ENCODE measurements around the gene NEK8.
"Not testable (repeated sequence)": the region's sequence is repeated elsewhere in the genome, so short reads cannot be mapped to it uniquely, and the experiment has no call there.

The NEK8 gene

GRCh38 chr17:28710861-28711722, 17.5 kb upstream of the NEK8 start:
- peak; percentile 77 to 88 (median 85) for DNase-seq

- DNase-seq: peak in 2 of 5 donors; percentile 28 to 36
Observed at GRCh38 chr17:28711723-28712031, 16.9 kb upstream of the NEK8 start, which contains the start of gene PROCA1. Gene PROCA1 (minus strand): TSS chr17:28711888. CDS start chr17:28711660, 228 bp downstream.

- DNase-seq: peak; percentile 43 to 73 (median 55)
Observed at GRCh38 chr17:28712032-28712704, 16.4 kb upstream of the NEK8 start.

- no peak for DNase-seq
Observed at GRCh38 chr17:28712705-28713415, 15.7 kb upstream of the NEK8 start.

GRCh38 chr17:28714281-28714680, 14.3 kb upstream of the NEK8 start:
- DNase-seq: no peak

GRCh38 chr17:28715217-28715616, 13.4 kb upstream of the NEK8 start:
- no peak for DNase-seq

GRCh38 chr17:28716740-28717577, 11.6 kb upstream of the NEK8 start:
- peak in 1 of 5 donors; percentile 15 for DNase-seq

- peak in 1 of 5 donors; percentile 31 for DNase-seq
Observed at GRCh38 chr17:28717578-28718332, 10.8 kb upstream of the NEK8 start, which contains the start of gene RAB34. Gene RAB34 (minus strand): TSS chr17:28717868. CDS start chr17:28717266, 602 bp downstream.

GRCh38 chr17:28718333-28719020, 10.1 kb upstream of the NEK8 start:
- DNase-seq: no peak

GRCh38 chr17:28719021-28719433, 9.6 kb upstream of the NEK8 start:
- no peak for DNase-seq

- DNase-seq: peak in 1 of 5 donors; percentile 41
Observed at GRCh38 chr17:28720247-28720996, 8.2 kb upstream of the NEK8 start.

GRCh38 chr17:28720997-28721329, 7.6 kb upstream of the NEK8 start:
- DNase-seq: not testable (repeated sequence)

- no peak for DNase-seq
Observed at GRCh38 chr17:28722417-28723158, 6.0 kb upstream of the NEK8 start.

- no peak for DNase-seq
Observed at GRCh38 chr17:28723159-28723835, 5.3 kb upstream of the NEK8 start.

GRCh38 chr17:28723836-28724499, 4.6 kb upstream of the NEK8 start:
- not testable (repeated sequence) for DNase-seq

- DNase-seq: no peak
Observed at GRCh38 chr17:28724500-28725165, 4.0 kb upstream of the NEK8 start.

- DNase-seq: no peak
Observed at GRCh38 chr17:28725166-28725659, 3.4 kb upstream of the NEK8 start.
